ENCODE data around the gene JPT1.

GRCh38 chr17:75102385-75102821, 51.9 kb downstream of the JPT1 start:
- TF ChIP-seq GATA2 (IDR thresholded peaks at IDR 0.05; ENCODE audit: low read depth, low read length) (no peak), GATA3 (IDR thresholded peaks at IDR 0.05; ENCODE audit: low read depth, low read length) (no peak)

Measured in SH-SY5Y (cell line).